HEK293T (cell line): ENCODE measurements around the gene TNFRSF18.

Experiments used
- ELF4 ChIP-seq: fragments of 450-650 bp; IDR thresholded peaks from 2 replicates; pipeline ENCODE4 v1.6.1; 2017; ENCODE audit warnings: antibody characterized with exemption
- FOXA1 ChIP-seq: fragments of 450-650 bp; IDR thresholded peaks from 2 replicates; pipeline ENCODE4 v1.6.1; 2016; ENCODE audit warnings: mild to moderate bottlenecking
- FOXM1 ChIP-seq: fragments of 450-650 bp; IDR thresholded peaks from 2 replicates; pipeline ENCODE4 v1.6.1; 2017; ENCODE audit warnings: mild to moderate bottlenecking, borderline replicate concordance
- LEF1 ChIP-seq: fragments of 450-650 bp; IDR thresholded peaks from 2 replicates; pipeline ENCODE4 v1.6.1; 2017; ENCODE audit warnings: mild to moderate bottlenecking, borderline replicate concordance

GRCh38 chr1:1194723-1195122 is 11.7 kb downstream of the TNFRSF18 start:
- TF ChIP-seq FOXA1 = no peak
- TF ChIP-seq LEF1 = no peak
- no peak for TF ChIP-seq ELF4
- no peak for TF ChIP-seq FOXM1
